GM18526 (cell line): ENCODE data around the gene CRB2.

Source experiments
- POLR2A ChIP-seq: IDR thresholded peaks from 3 replicates; pipeline ENCODE4 v1.6.1; 2011; ENCODE audit not compliant: insufficient read length; ENCODE audit errors: extremely low read depth

CRB2 gene

DNA sequence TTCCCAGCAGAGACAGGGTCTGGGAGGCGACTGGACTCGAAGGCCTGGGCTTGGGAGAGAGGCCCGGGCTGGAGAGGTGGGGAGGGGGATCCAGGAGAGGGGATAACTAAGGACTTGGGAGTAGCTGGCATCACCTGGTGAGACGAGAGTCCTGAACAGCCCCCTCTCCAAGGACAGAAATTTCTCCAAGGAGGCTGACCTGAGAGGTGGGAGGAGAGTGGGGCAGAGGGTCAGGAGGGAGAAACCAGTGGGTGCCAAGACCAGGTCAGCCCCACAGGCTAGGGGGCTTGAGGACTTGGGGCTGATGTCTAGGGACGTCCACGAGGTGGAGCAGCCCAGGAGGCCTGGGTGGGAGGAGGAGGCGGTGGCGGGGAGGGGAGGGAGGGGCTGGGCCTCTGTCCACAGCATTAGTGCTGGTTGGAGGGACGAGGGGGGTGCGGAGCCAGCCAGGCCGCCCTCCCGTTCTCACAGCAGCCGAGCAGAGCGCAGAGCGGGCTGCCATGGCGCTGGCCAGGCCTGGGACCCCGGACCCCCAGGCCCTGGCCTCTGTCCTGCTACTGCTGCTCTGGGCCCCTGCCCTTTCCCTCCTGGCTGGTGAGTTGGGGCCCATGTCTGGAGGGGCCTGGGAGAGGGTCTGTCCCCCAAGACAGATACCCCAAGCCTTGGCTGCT lies at the start of gene CRB2:
Gene CRB2, plus strand, starts transcription at position 437 of the 671 bp plus-strand sequence. Its CDS starts 64 bp downstream, at position 501.
- no peak for TF ChIP-seq POLR2A

DNA sequence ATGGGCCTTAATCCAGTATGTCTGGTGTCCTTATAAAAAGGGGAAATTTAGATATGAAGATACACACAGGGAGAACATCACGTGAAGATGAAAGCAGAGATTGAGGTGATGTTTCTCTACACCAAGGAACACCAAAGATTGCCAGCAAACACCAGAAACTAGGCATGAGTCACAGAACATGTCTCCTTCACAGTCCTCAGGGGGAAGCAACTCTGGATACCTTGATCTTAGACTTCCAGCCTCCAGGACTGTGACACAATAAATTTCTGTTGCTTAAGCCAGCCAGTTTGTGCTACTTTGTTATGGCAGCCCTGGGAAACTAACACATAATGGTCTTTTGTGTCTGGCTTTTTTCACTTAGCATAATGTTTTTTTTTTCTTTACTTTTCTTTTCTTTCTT lies 46.4 kb upstream of the CRB2 start:
- TF ChIP-seq POLR2A = no peak

DNA sequence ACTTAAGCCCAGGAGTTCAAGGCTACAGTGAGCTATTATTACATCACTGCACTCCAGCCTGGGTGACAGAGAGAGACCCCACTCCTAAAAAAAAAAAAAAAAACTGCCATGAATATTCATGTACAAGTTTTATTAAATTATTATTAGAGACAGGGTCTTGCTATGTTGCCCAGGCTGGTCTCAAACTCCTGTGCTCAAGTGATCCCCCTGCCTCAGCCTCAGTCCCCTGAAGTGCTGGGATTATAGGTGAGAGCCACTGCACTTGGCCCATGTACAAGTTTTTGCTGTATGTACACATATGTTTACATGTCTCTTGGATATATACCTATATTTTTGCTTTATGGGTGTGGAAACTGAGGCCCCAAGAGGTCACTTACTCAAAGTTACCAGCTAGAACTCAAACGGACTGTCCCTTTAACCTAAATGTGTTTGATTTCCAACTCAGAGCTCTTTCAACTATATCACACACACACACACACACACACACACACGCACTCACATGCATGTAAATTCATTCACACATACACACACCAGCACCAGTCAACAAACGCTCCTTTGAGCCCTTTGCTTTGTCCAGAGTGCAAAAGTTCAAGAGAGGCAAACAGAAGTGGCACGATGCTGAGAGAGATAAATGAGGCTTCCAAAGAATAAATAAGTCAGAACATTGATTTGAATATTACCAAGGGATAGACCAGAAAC lies 45.3 kb upstream of the CRB2 start:
- TF ChIP-seq POLR2A = no peak

DNA sequence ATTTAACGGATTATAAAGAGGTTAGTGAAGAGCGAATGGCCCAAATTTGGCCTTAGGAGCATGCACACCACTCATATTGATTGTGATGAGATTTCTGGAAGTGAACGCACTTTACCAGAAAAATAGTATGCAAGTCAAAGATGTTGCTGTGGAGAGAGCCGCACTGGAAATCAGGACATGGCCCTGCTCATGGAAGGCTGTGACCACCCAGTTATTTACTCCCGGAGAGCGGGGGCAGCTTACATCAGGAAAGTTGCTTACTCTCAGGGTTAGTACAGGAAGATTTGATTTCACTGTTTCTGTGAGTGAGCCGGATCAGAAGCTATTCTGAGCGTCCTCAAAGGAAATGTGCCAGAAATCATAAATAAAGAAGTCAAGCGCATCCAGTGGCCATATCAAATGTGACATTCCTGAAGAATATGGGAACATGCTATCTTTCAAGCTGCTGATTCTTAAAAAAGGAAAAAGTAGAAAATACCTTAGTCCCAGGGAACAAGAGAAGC lies 44.7 kb upstream of the CRB2 start:
- TF ChIP-seq POLR2A = no peak

DNA sequence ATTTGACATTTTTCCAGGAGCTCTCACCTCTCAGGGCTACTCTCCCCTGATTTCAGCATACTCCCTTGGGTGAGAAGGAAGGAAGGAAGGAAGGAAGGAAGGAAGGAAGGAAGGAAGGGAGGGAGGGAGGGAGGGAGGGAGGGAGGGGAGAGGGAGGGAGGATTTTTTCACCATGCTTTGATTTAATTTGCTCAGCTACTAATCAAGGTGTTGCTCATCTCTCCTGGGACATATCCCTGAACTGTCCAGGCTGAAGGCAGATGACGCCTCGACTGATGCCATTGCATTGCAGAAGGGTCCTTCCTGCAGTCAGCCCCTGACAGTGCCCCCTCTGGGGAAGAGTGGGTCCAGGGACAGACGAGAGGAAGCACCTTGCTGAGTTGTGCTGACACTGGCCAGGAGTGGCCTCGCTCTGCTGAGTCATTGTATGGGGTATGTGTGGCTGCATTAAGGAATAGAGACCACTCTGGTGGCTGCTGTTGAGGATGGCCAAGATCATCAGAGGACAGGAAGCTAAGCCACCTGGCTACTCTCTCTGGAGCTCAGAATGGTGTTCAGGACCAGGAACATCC lies 43.6 kb upstream of the CRB2 start:
- no peak for TF ChIP-seq POLR2A

DNA sequence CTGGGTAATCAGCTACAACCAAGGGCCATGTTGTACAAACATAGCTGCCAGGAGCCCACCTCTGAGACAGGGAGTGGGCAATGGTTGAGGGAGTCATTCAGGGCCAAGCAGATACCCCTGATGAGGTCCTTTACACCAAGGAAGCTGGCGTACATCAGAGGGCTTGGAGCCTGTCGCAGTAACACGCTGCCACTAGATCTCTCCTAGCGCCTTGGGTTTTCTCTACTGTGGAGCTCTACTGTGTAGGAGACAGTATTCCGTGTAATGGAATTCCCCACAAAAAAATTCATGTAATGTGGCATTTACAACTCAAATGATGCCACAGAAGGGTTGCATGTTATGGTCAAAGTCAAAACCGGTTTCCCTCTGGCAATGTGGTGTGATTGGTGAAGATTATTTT lies 41.4 kb upstream of the CRB2 start:
- TF ChIP-seq POLR2A = no peak

DNA sequence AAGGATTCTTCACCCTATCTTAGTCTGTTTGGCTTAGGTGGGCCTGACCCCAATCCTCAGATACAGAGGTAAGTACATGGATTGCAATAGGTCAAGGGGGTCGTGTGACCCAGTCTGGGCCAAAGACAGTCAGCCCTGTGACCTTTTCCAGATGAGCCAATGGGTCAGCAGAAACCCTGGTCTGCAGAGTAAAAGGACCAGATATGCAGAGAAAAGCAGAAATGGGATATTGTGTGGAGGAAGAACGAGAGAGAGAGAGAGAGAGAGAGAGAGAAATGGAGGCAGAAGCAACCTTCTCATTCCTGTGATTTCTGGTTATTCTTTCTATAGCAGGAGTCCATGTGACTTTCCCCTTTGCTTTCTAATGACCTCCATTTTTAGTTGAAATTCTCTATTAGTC lies 40.4 kb upstream of the CRB2 start:
- no peak for TF ChIP-seq POLR2A

DNA sequence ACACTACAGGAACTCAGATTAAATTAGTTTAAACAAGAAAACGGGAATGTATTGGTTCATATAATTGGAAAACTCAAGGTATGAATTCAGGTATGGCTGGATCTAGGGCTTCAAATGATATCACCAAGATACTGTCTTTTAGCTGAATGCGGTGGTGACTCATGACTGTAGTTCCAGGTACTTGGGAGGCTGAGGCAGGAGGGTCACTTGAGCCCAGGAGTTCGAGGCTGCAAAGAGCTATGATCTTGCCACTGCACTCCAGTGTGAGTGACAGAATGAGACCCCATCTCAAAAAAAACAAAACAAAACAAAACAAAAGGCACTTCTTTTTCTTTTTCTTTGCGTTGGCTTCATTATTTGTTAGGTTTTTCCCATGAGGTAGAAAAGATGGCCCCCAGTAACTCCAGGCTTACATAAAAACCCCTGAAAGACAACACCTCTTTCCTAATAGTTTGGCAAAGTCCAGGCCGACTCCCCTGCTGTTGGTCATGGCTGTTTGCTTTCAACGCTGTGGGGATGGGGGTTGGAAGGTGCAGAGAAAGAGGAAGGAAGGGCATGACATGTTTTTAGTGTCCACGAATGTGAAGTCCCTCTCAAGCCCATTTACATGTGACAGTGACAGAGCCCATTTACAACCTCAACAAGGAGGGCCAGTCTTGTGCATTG lies 39.8 kb upstream of the CRB2 start:
- TF ChIP-seq POLR2A = no peak

DNA sequence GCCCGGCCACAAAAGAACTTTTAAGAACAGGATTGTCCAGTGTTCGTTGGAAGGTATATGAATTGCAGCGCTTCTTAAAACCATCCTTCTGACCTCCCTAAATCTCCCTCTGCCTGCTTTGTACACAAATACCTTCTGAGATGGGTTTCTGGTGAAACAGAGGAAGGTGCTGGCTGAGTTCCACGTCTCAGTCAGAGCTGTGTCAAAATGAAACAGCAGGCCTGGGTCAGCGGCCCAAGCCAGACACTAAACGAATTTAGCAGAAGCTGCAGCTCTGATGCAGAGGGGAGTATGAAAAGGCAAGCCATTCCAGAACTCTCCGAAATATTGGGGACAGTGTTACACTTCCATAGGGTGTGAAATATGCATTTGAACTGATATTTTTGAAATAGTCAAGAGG lies 37.8 kb upstream of the CRB2 start:
- no peak for TF ChIP-seq POLR2A

DNA sequence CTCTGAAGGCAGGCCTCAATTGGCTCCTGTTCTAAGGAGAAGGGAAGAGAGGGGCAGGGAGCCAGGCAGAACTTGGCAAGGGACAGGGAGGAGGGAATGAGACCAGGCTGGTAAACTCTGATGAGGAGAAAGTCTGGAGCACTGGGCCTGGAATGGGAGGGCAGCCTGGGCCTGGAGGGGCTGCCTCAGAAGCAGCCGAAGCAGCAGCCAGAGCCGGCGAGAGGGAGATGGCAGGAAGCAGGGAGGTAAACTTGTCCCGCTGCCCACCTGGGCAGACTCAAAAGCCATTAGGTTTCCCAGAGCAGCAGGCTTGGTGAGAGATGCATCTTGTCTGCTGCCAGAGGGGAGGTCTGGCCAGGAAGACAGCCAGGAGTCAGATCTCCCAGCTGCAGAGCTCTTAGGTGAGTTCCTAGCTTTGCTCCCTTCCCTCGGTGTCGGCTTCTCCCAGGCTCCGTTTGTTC lies 37.0 kb upstream of the CRB2 start:
- TF ChIP-seq POLR2A = no peak

DNA sequence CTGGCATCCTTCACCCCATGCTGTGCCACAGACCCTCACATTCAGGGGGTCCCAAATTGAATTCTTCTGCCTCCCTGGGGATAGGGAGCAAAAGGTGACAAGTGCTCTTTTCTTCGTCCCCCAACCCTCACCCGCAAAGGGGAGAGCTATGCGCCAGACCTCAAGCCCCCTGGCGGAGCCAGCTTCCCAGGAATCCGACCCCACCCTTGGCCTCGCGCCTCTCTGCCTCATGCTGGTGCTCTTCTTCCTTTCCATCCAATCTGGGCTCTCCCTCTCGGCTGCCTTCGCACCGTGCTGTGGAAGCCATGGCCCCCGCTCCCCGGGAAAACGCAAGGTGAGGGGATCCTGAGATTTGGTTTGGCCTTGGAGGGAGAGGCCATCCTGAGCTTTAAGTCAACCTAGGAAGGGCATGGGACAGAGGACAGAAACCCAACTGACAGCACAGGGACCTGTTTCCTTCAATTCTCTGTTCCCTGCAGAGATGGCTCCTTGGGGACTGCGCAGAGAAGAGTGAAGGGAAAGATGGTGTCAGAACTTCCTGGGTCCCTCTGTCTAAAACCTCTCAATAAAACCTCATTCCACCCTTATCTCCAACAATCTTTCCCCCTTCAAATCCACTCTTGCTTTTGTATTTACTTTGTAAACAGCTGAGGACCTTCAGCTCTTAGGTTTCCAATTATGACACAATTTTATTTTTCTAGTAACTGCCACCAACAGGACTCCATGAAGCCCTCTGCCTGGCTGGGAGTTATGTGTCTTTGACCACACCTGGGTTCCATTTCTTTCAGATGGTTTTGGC lies 36.3 kb upstream of the CRB2 start:
- no peak for TF ChIP-seq POLR2A

DNA sequence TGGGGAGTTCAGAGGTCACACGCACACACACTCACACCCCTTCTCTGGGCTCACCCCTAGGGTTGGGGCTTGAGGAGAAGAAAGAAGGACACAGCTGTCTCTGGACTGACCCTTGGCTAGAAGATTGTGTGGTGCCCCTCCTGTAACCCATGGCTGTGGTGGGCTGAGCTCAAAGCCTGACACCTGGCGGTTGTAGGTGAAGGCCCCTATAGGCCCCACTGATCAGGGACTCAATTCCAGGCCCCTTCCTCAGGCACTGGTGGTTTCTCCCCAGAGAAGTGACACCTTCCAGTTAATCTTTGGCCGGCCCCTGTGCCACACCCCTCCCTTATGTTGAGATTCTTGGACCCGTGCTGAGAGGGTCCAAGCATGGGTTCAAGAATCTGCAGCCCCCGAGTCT lies 35.2 kb upstream of the CRB2 start:
- TF ChIP-seq POLR2A = no peak

DNA sequence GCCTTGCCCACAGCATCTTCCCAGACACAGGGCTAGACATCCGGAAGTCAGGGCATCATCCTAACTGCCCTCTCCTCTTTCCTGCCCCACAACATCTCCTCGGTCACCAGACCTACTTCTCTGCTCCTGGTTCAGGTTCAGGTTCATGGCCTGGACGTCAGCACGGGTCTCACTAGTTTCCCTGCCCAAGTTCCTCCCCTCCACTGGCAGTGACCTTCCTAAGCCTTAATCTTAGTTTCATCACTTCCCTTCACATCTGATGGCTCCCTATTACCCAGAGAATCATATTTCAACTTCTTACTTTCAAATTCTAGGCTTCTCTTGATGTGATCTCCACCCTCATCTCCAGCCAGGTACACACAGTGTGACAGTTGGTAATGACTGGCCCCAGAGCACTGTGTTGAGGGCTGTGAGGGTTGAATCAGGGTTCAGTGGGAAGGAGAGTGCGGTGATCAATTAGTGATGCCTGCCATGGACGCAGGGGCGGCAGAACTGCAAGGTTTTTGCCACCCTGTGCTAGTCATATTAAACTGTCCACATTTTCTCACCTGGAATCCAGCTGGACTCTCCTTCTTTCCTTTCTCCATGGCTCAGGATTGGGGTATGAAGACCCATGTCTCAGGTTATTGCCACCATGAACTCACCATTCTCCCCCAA lies 34.3 kb upstream of the CRB2 start:
- TF ChIP-seq POLR2A = no peak
